OCI-LY3 (cell line): Measurements from ENCODE around the gene PPP2R2D.

ENCODE experiments used
- CTCF ChIP-seq: fragments of 200-600, 300-600 bp; sonication (generic); IDR thresholded peaks from 2 replicates; pipeline ENCODE4 v1.5.1; 2014; ENCODE audit warnings: antibody characterized with exemption, low read length, low read depth
- EZH2phosphoT487 ChIP-seq: fragments of 200-600 bp; shearing (Covaris generic); IDR thresholded peaks from 2 replicates; pipeline ENCODE4 v1.6.1; 2018; ENCODE audit warnings: antibody characterized with exemption, mixed run types, low read depth

GRCh38 chr10:131895116-131895515, 5.7 kb upstream of the PPP2R2D start:
- TF ChIP-seq CTCF, result no peak
- no peak for TF ChIP-seq EZH2phosphoT487
